ENCODE data around the gene RNF13. TPM values are rescaled to one million over a fixed set of nuclear protein-coding genes. Genes with fewer than 3 reads are reported as not detected.

Gene RNF13
- total RNA-seq, 1 experiment from 2014 or later: 76.9 TPM

- H3K27ac ChIP-seq (ENCODE audit: low read length): no peak overlapping the region
- H3K4me1 ChIP-seq (ENCODE audit: control insufficient read depth, insufficient read depth, low read length): peaks cover 37% of the 10 kb centered on the region
- no peaks in the 10 kb centered on the region; the same call in 1 of the 2 replicates for H3K9me3 ChIP-seq (ENCODE audit: control insufficient read depth, insufficient read depth, low read depth, low read length)
- no peaks in the 10 kb centered on the region for H3K27me3 ChIP-seq (ENCODE audit: control insufficient read depth, insufficient read depth, low read length)
- CTCF ChIA-PET: interaction anchor here (0.7 kb wide), 1 partner anchor 8 kb away, joined by 5 read pairs; no protein-coding TSS in a partner anchor
- H3K36me3 ChIP-seq (ENCODE audit: control insufficient read depth, insufficient read depth, low read length): no peaks in the 10 kb centered on the region; the same call in 1 of the 2 replicates
- no peak for DNase-seq (ENCODE audit: low read depth, low spot score)
- no TSS peak for BruUV-seq (replicated peaks)
- in situ Hi-C loops (cut with HindIII; ENCODE audit: low pct_unique_long_range_greater_than_20kb, low sequenced_read_pairs): no loop called here
- POLR2A ChIA-PET: interaction anchor here (0.7 to 0.8 kb wide), 2 partner anchors 40 to 159 kb away, joined by 6 to 8 read pairs; no protein-coding TSS in a partner anchor
- TF ChIP-seq POLR2AphosphoS5 (IDR thresholded peaks at IDR 0.05; ENCODE audit: low read depth, low read length): no peak
- TF ChIP-seq TCF7L2 (IDR thresholded peaks at IDR 0.05; ENCODE audit: low read depth, low read length): no peak
- no peak for TF ChIP-seq REST (IDR thresholded peaks at IDR 0.05; ENCODE audit: insufficient read depth in 1 of 2, low read depth in 2 of 2, low read length in 1 of 2)
- TF ChIP-seq SIN3A (IDR thresholded peaks at IDR 0.05; ENCODE audit: borderline replicate concordance, insufficient read depth, low read depth, low read length): no peak
- no peak for TF ChIP-seq CTCF (IDR thresholded peaks at IDR 0.05)
- no peak for ATAC-seq
- H3K4me3 ChIP-seq (ENCODE audit: low read depth in 2 of 2, low read length in 2 of 2): no peak overlapping the region
- intact Hi-C loops (cut with micrococcal nuclease; ENCODE audit: unreplicated experiment): no loop called here
Measured at GRCh38 chr3:149816311-149816710, 3.3 kb downstream of the RNF13 start.

- in situ Hi-C loops (cut with HindIII; ENCODE audit: low pct_unique_long_range_greater_than_20kb, low sequenced_read_pairs): no loop called here
- H3K27me3 ChIP-seq (ENCODE audit: control insufficient read depth, insufficient read depth, low read length): no peaks in the 10 kb centered on the region
- intact Hi-C loops (cut with micrococcal nuclease; ENCODE audit: unreplicated experiment): no loop called here
- H3K27ac ChIP-seq (ENCODE audit: low read length): no peak overlapping the region
- no TSS peak for BruUV-seq (replicated peaks)
- H3K9me3 ChIP-seq (ENCODE audit: control insufficient read depth, insufficient read depth, low read depth, low read length): peaks cover 3% of the 10 kb centered on the region; the same call in 1 of the 2 replicates
- no peak for TF ChIP-seq TCF7L2 (IDR thresholded peaks at IDR 0.05; ENCODE audit: low read depth, low read length)
- TF ChIP-seq POLR2AphosphoS5 (IDR thresholded peaks at IDR 0.05; ENCODE audit: low read depth, low read length): no peak
- TF ChIP-seq CTCF (IDR thresholded peaks at IDR 0.05): no peak
- no peak for TF ChIP-seq SIN3A (IDR thresholded peaks at IDR 0.05; ENCODE audit: borderline replicate concordance, insufficient read depth, low read depth, low read length)
- no peak for TF ChIP-seq REST (IDR thresholded peaks at IDR 0.05; ENCODE audit: insufficient read depth in 1 of 2, low read depth in 2 of 2, low read length in 1 of 2)
- ATAC-seq (no peak), DNase-seq (ENCODE audit: low read depth, low spot score) (no peak)
- no peak overlapping the region for H3K4me3 ChIP-seq (ENCODE audit: low read depth in 2 of 2, low read length in 2 of 2)
- H3K36me3 ChIP-seq (ENCODE audit: control insufficient read depth, insufficient read depth, low read length): no peaks in the 10 kb centered on the region; the same call in 1 of the 2 replicates
- H3K4me1 ChIP-seq (ENCODE audit: control insufficient read depth, insufficient read depth, low read length): peaks cover 34% of the 10 kb centered on the region
- ChIA-PET CTCF (no interaction called here), POLR2A (no interaction called here)
Measured at GRCh38 chr3:149816986-149817385, 4.0 kb downstream of the RNF13 start.

Data from Panc1 (cell line).